RWPE2 (cell line): ENCODE data around the gene TACC2.
A peak's percentile ranks its signal among the peaks of the same experiment; 100 is the strongest.

Experiments used
- ATAC-seq: fragments of 200-7000 bp; cut with Tn5 transposase; 3 replicates; pipeline ENCODE4 v1.9.1; 2021; ENCODE audit warnings: low read depth
- DNase-seq: peaks from one replicate; pipeline ENCODE4 v3.0.0-alpha.2; 2020; ENCODE audit warnings: low spot score
- H3K27ac ChIP-seq: fragments of 450-650 bp; 2 replicates; pipeline ENCODE4 v1.5.1; 2017; ENCODE audit warnings: mild to moderate bottlenecking; ENCODE audit not compliant: poor library complexity, severe bottlenecking
- H3K27me3 ChIP-seq: fragments of 250-450 bp; sonication (Bioruptor Pico); 2 replicates; pipeline ENCODE4 v1.5.1; 2021; ENCODE audit warnings: mild to moderate bottlenecking, moderate library complexity; ENCODE audit not compliant: insufficient read depth, poor library complexity, severe bottlenecking
- H3K36me3 ChIP-seq: fragments of 250-450 bp; sonication (Bioruptor Pico); 2 replicates; pipeline ENCODE4 v1.5.1; 2020; ENCODE audit warnings: low read depth, mild to moderate bottlenecking, moderate library complexity
- H3K4me1 ChIP-seq: fragments of 250-450 bp; sonication (Bioruptor Pico); 2 replicates; pipeline ENCODE4 v1.5.1; 2021; ENCODE audit warnings: mild to moderate bottlenecking, moderate library complexity; ENCODE audit not compliant: insufficient read depth, poor library complexity, severe bottlenecking
- H3K4me3 ChIP-seq: fragments of 250-450 bp; sonication (Bioruptor Pico); 2 replicates; pipeline ENCODE4 v1.5.1; 2021; ENCODE audit warnings: mild to moderate bottlenecking, moderate library complexity; ENCODE audit not compliant: severe bottlenecking
- H3K9me3 ChIP-seq: fragments of 250-450 bp; sonication (Bioruptor Pico); 2 replicates; pipeline ENCODE4 v1.5.1; 2021; ENCODE audit warnings: mild to moderate bottlenecking, moderate library complexity; ENCODE audit not compliant: severe bottlenecking
- TF ChIP-seq, protein P1 (sequence below): fragments of 450-650 bp; IDR thresholded peaks from one replicate; pipeline ENCODE4 v1.5.1; 2017; ENCODE audit warnings: mild to moderate bottlenecking, moderate library complexity; ENCODE audit not compliant: poor library complexity, severe bottlenecking

Gene TACC2

DNA sequence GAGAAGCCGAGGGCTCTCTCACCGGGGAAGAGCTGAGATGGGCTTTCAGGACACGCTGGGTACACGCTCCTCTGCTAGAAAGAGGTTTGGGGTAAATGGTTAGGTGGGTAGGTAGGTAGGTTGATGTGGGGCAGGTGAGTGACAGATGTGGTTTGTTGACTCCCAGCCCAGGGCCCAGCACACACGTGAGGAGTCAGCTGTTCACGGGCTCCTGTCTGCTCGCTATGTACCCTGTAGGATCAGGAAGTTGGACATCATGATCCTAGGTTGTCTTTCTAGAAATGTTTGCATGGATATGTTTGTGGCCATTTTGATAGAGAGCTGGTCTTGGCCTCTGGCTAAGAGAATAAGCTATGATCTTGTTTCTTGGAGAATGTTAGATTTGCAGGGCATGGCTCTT, 109.0 kb downstream of the TACC2 start:
- no peaks in the 10 kb centered on the region for H3K27me3 ChIP-seq
- H3K4me3 ChIP-seq, result no peak overlapping the region
- peaks cover 12% of the 10 kb centered on the region for H3K4me1 ChIP-seq
- no peak overlapping the region for H3K27ac ChIP-seq
- no peak for ATAC-seq
- H3K9me3 ChIP-seq, result no peaks in the 10 kb centered on the region
- no peaks in the 10 kb centered on the region for H3K36me3 ChIP-seq
- TF ChIP-seq, protein P1, sequence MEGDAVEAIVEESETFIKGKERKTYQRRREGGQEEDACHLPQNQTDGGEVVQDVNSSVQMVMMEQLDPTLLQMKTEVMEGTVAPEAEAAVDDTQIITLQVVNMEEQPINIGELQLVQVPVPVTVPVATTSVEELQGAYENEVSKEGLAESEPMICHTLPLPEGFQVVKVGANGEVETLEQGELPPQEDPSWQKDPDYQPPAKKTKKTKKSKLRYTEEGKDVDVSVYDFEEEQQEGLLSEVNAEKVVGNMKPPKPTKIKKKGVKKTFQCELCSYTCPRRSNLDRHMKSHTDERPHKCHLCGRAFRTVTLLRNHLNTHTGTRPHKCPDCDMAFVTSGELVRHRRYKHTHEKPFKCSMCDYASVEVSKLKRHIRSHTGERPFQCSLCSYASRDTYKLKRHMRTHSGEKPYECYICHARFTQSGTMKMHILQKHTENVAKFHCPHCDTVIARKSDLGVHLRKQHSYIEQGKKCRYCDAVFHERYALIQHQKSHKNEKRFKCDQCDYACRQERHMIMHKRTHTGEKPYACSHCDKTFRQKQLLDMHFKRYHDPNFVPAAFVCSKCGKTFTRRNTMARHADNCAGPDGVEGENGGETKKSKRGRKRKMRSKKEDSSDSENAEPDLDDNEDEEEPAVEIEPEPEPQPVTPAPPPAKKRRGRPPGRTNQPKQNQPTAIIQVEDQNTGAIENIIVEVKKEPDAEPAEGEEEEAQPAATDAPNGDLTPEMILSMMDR, result no peak
- no peak for DNase-seq

GRCh38 chr10:122098924-122099323, 110.0 kb downstream of the TACC2 start:
- no peaks in the 10 kb centered on the region for H3K9me3 ChIP-seq
- H3K36me3 ChIP-seq, result no peaks in the 10 kb centered on the region
- H3K4me1 ChIP-seq, result peaks cover 12% of the 10 kb centered on the region
- H3K4me3 ChIP-seq, result no peak overlapping the region
- DNase-seq (no peak), ATAC-seq (no peak)
- TF ChIP-seq, protein P1, result no peak
- no peaks in the 10 kb centered on the region for H3K27me3 ChIP-seq
- no peak overlapping the region for H3K27ac ChIP-seq

- DNase-seq (no peak), ATAC-seq (no peak)
- Histone ChIP-seq H3K9me3 (no peaks in the 10 kb centered on the region), H3K27ac (no peak overlapping the region), H3K36me3 (no peaks in the 10 kb centered on the region), H3K4me3 (no peak overlapping the region), H3K4me1 (peaks cover 12% of the 10 kb centered on the region), H3K27me3 (no peaks in the 10 kb centered on the region)
- TF ChIP-seq, protein P1, result no peak
These were observed 110.6 kb downstream of the TACC2 start for GRCh38 chr10:122099562-122099961.

DNA sequence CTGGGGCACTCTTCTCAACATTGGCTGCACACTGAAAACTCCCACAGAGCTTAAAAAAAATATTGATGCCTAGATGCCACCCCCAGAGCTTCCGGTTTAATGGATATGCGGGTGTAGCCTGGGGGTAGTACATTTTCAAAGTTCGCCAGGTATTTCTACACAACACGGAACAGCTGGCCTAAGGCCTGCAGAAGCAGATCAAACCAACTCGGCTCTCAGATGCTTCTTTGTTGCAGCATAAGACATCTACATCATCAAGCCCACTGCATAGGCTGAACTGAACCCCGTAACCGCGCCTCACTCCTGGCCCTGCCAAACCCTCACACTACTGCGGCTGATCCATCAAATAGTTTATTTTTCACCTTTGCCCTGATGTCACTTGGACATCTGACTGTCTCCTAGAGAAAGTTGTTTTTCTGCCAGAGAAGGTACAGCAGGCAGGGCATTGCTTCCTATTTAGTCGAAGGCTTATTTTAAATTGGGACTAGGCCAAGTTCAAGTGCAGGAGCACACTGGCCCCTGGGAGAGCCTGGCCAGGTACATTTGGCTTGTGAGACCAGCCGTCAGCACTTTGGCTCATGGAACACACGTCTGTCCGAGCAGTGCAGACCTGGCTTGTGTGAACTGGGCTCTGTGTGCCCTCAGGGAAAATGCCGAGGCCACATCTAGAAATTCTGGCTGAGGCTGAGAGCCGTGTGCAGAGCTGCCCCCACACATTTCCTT, 113.3 kb downstream of the TACC2 start:
- H3K27me3 ChIP-seq, result no peaks in the 10 kb centered on the region
- no peaks in the 10 kb centered on the region for H3K36me3 ChIP-seq
- TF ChIP-seq, protein P1, result no peak
- DNase-seq (no peak), ATAC-seq (peak; percentile 55)
- H3K27ac ChIP-seq, result peak overlapping the region; percentile 81
- peaks cover 12% of the 10 kb centered on the region for H3K4me1 ChIP-seq
- H3K4me3 ChIP-seq, result no peak overlapping the region
- no peaks in the 10 kb centered on the region for H3K9me3 ChIP-seq

GRCh38 chr10:122102869-122103525, 114.0 kb downstream of the TACC2 start:
- peak; percentile 16; the same call in 1 of the 3 replicates for ATAC-seq
- TF ChIP-seq, protein P1, result no peak
- peak overlapping the region; percentile 81 for H3K27ac ChIP-seq
- H3K4me3 ChIP-seq, result no peak overlapping the region
- H3K36me3 ChIP-seq, result no peaks in the 10 kb centered on the region
- DNase-seq, result no peak
- H3K27me3 ChIP-seq, result no peaks in the 10 kb centered on the region
- no peaks in the 10 kb centered on the region for H3K9me3 ChIP-seq
- peaks cover 12% of the 10 kb centered on the region for H3K4me1 ChIP-seq
